Activated CD8-positive, alpha-beta memory T cell treated with anti-CD3 and anti-CD28 coated beads for 4 hours (primary cell): Measurements from ENCODE around the gene NUP133.
"Not testable (repeated sequence)": the region's sequence is repeated elsewhere in the genome, so short reads cannot be mapped to it uniquely, and the experiment has no call there.

Experiments used
- DNase-seq, 2 donors: peaks; one replicate each; pipeline ENCODE4 v3.0.0-alpha.2; 2020; ENCODE audit warnings: low read depth in 2 of 2

NUP133 gene

DNA sequence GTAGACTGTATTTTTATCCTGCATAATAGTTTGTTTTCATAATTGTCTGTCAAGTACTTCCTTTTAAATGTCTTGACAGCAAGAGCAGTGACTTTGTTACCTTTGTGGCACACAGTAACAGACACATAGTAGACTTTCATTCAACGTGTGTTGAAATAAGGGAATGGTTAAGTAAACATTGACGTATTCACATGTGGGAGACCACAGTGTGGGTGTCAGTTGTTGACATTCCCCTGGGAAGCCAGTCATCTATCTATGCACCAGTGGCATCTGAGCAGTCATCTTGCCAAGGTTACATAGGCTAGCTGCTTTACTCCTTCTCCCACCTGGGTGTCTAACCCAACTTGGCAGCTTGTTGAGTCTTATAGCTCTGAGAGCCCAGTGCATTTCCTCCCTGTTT, 1.4 kb upstream of the NUP133 start:
- no peak for DNase-seq

DNA sequence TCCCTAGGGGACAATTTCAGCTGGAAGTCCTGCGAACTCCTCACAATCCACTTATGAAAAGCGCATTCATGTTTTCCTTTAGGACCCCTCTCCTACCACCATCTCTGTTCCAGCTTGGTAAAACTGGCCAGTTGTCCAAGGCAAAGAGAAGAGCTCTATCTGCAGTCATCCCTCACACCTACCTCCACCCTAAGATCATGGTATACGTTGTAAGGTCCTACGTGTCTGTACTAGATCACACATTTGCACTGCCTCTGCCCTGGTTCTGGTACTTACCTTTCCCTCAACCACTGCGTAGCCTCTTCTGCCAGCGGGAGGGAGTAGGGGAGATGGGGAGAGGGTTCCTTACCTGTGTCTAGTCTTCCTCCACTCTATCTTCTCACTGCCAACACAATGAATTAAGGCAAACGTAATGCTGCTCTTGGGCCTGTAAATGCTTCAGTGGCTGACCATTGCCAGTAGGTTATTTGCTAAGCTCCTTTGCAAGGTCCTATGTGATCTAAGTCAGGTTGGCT, 739 bp upstream of the NUP133 start:
- no peak for DNase-seq

- DNase-seq: no peak
These were observed 639 bp downstream of the NUP133 start for GRCh38 chr1:229507502-229507901.

DNA sequence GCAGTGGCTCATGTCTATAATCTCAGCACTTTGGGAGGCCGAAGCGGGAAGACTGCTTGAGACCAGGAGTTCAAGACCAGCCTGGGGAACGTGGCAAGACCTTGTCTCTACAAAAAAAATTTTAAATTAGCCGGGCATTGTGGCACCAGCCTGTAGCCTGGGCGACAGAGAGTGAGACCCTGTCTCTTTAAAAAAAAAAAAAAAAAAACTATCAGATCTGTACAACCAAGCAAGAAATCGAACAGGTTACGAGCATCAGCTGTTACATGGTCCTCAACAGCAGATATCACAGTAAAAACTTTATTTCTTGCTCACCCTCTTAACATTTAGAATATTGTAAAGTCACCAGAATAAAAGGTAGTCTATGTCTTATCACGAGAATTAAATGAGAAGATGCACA, 1.5 kb downstream of the NUP133 start:
- DNase-seq: no peak

DNA sequence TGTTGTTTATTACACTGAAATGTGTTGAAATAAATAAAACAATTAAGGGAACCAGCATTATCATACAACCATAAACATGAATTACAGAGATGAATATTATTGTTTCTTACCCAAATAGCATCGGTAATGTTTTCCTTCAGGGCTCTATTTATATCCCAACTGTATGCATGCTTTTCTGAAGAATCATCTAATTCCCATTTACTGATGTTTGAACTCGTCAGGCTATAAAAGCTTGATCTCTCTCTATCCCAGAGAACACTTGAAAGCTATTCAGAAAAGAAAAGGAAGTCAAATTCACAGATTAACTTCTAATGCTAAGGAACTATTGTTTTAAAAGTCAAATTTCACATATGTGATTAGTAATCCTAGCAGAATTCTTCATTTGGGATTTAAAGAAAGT, 12.4 kb downstream of the NUP133 start:
- no peak for DNase-seq

GRCh38 chr1:229487181-229487580, 21.0 kb downstream of the NUP133 start:
- no peak for DNase-seq

DNA sequence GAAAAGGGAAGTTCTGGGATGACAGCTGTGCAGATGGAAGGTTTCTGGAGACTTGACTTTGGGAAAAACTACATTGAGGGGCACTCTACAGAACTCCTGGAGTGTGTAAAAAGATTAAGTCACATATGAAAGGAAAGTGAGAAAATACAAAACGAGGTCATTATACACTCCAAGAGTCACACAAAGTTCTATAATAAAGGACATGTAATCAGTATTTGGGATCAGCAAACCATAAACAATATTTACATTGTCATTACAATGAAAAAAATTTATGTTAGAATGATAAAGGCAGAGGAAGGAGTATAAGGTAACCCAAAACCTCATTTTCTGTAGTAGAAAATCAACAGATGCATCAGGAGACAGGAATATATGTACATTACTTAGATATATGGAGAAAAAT, 22.8 kb downstream of the NUP133 start:
- no peak for DNase-seq

DNA sequence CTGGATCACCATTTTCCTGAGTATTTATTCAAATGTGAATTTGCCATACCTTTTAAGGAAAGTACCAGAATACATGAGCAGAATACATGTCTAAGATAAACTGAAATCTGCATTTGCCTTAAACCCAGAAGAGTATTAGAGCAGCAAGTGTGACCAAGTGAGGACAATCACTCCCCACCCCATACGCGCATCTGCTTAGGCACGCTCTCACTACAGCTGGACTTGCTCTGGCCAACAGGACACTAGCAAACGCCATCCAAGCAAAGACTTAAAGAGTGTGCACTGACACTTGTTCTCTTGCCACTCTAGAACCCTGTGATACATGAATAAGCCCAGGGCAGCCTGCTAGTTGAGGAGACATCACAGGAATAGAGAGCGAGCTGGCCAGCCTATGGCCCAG, 25.6 kb downstream of the NUP133 start:
- DNase-seq: no peak

DNA sequence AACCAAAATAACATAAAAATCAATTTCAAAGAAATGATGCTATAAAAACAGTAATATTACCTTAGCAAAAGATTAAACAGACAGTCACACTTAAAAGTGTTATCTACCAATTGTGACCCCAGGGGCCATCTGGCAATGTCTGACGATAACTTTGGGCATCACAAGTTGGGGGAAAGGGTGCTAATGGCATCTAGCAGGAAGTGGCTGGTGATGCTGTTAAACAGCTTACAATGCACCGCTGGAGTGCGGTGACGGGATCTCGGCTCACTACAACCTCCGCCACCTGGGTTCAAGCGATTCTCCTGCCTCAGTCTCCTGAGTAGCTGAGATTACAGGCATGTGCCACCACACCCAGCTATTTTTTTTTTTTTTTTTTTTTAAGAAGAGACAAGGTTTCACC, 27.6 kb downstream of the NUP133 start:
- no peak for DNase-seq

DNA sequence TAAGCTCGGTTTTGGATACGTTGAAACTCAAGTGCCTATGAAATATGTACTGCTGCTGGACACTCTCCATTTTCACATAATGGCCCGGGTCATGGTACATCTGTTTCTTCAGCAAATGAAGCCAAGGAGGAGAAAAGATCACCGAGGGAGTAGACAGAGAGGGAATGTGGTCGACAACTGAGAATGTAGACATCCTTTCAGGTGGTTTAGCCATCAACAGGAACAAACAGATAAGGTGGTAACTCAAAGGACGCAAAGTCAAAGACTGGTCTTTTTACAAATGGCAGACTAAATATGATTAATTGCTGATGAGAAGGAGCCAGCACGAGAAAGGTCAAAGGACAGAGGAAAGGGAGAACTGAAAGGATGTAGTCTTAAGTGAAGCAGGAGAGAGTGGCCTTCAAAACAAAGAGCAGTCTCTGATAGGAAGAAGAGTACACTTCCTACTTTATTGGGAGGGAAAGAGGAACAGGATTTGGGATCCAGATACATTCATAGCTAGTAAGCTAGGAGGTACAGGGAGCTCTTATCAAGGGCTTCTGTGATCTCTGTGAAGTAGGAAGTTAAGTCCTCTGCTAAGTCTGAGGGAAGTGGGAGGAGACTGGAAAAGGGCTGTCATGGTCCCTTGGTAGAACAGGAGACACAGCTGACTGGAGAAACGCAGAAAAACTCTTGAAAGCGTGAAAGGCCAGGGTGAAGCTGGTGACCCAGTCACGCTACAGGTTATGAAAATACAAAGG, 28.3 kb downstream of the NUP133 start:
- DNase-seq: no peak

DNA sequence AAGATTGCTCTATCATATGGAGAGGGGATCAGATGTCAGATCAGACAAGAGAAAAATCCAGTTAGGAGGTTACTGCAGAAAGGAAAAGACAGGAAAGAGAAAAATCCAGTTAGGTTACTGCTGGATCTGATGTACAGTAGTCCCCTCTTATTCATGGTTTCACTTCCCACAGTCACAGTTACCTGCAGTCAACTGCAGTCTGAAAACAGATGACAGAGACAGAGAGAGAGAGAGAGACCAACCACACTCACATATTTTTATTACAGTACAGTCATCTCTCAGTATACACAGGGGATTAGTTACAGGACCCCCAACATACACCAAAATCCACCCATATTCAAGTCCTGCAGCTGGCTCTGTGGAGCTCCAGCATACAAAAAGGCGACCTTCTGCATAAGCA, 29.3 kb downstream of the NUP133 start:
- no peak for DNase-seq

DNA sequence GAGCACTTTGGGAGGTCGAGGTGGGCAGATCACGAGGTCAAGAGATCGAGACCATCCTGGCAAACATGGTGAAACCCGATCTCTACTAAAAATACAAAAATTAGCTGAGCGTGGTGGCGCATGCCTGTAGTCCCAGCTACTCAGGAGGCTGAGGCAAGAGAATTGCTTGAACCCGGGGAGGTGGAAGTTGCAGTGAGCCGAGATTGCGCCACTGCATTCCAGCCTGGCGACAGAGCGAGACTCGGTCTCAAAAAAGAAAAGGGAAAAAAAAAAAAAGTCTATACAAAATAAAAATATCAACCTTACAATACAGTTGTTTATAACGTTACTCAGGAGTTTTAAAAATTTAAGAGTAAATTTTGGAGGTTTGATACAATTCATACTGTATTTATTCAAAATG, 32.3 kb downstream of the NUP133 start:
- DNase-seq: not testable (repeated sequence)

DNA sequence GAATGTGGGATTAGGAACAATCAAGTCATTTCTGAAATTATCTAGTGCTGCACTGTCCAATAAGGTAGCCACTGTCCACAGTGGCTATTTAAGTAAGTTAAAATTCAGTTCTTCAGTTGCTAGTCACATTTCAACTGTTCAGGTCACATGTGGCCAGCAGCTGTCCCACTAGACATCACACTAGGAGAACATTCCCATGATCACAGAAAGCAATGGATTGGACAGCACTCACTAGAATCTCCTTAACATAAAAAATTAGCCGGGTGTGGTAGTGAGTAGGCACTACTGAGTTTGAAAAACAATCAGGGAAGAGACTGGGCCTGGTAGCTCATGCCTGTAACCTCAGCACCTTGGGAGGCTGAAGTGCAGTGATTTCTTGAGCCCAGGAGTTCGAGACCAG, 33.6 kb downstream of the NUP133 start:
- DNase-seq: no peak

GRCh38 chr1:229471175-229471574, 37.0 kb downstream of the NUP133 start:
- no peak for DNase-seq

GRCh38 chr1:229470406-229471043, 37.6 kb downstream of the NUP133 start:
- DNase-seq: no peak

DNA sequence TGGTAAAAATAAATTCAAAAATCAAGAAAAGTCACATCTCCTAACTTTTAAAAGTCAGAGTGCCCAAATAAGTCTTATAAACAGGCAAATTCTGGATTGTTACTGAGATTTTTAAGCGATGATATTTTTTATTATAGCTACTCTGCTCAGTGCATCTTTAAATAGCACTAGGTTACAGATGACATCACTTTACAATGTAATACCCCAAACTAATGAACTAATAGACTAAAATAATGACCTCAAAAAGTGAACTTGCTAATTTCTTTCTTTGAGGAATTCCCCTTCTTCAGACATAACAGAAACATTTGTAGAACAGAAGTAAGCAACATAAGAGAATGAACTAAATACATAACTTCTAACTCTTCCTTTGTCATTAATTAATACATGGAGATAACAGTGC, 41.3 kb downstream of the NUP133 start:
- DNase-seq: no peak

- no peak for DNase-seq
These were observed 43.5 kb downstream of the NUP133 start for GRCh38 chr1:229464672-229465071.

DNA sequence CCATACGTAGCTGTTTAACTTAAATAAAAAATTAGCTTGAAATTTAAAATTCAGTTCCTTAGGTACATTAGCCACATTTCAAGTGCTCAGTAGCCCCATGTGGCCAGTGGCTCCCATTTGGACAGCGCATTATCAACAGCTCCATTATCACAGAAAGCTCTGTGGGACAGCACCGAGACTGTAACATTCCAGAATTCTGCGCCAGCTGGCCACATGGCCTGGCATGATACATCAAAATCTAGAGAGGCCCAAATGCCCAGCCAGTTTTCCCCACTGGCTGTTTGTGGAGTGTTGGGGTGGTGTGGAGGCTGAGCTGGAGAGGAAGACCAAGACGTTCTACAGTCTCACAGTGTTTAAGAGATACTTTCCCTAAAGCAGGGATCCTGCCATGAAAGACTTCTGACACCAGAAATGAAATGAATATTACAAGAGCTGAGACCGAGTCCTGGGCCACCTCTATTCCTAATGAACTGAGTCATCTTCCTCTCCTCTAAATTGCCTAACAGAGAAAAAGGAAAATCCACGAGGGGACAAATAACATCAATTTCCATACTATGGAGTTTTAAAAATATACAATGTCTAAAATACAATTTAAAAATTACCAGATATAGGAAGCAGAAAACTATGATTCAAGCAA, 47.0 kb downstream of the NUP133 start:
- no peak for DNase-seq

- no peak for DNase-seq
These were observed 48.3 kb downstream of the NUP133 start for GRCh38 chr1:229459815-229460214.

DNA sequence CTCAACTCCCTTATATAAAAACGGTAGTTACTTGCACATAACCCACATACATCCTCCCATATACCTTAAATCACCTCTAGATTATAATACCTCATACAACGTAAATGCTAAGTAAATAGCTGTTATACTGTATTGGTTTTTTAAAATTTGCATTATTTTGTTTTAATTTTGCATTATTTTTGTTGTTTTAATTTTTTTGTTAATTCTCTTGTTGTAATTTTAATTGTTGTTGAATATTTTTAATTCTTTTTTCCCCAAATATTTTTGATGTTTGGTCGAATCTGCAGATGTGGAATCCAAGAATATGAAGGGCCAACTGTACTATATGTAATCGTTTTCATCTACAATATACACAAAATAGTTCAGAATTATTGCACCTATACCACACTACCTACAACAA, 50.7 kb downstream of the NUP133 start:
- no peak for DNase-seq

- DNase-seq: no peak
These were observed 52.1 kb downstream of the NUP133 start for GRCh38 chr1:229456016-229456415.

DNA sequence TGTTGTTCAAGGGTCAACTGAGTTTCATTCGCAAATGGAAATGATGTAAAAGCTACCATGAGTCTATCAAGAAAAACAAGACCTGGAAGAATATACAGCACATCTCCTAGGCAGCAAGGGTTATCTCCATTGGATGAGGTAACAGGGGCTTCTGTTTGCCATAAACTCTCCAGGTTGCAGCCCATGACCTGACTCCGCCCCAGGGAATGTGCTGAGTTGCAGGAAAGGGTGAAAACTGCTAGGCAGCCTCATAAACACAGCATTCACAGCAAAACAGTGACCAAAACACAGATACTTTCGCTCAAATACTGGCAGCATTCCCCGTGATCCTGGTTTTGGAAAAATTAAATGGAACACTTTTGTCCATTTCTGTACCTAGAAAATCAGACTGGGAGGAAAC, 54.1 kb downstream of the NUP133 start:
- DNase-seq: no peak
